SH-SY5Y (cell line): ENCODE measurements around the gene PAX7.

ENCODE experiments used
- GATA2 ChIP-seq: IDR thresholded peaks from 2 replicates; pipeline ENCODE4 v1.6.1; 2011; ENCODE audit warnings: mild to moderate bottlenecking, low read depth, low read length
- GATA3 ChIP-seq: IDR thresholded peaks from 2 replicates; pipeline ENCODE4 v1.6.1; 2011; ENCODE audit warnings: low read depth, mild to moderate bottlenecking, low read length, moderate library complexity

PAX7 gene

DNA sequence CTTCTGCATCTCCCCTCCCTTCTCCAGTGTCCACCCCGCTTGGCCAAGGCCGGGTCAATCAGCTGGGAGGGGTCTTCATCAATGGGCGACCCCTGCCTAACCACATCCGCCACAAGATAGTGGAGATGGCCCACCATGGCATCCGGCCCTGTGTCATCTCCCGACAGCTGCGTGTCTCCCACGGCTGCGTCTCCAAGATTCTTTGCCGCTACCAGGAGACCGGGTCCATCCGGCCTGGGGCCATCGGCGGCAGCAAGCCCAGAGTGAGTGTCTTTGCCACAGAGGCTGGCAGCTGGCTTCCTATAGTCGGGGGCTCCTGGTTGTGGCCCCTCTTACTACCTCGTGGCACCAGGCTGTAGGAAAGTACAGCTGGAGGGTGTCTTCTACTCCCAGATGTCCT, 3.6 kb downstream of the PAX7 start:
- TF ChIP-seq GATA3 (no peak), GATA2 (no peak)

GRCh38 chr1:18635070-18635577, 4.5 kb downstream of the PAX7 start:
- TF ChIP-seq GATA2 (no peak), GATA3 (no peak)

DNA sequence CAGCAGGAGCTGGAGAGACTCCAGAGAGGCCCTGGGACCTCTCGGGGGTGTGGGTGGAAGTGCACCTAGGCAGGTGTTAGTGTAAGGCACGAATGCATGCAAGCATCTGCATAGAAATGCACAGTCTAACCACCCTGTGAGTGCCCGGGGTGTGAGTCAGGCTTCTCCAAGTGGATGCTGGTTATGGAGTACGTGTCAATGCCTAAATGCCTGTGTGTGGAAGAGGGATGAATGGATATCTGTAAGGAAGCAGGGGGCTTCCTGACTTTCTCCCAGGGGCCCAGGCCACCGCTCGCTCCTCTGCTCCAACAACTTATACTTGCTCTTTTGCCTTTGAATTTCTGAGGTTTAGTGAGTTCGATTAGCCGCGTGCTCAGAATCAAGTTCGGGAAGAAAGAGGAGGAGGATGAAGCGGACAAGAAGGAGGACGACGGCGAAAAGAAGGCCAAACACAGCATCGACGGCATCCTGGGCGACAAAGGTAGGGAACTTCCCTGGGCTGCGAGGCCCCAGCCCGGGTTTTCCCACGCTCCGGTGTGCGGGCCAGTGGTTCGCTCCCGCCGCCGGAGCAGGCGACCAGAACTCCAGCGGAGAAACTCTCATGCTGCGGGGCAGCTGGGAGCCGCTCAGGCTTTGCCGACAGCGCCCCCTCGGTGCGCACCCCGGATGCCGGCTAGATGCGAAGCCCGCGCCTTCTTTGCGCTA, 5.4 kb downstream of the PAX7 start:
- no peak for TF ChIP-seq GATA2

- TF ChIP-seq GATA2: no peak
- no peak for TF ChIP-seq GATA3
These were observed 6.2 kb downstream of the PAX7 start for GRCh38 chr1:18636596-18637508.

DNA sequence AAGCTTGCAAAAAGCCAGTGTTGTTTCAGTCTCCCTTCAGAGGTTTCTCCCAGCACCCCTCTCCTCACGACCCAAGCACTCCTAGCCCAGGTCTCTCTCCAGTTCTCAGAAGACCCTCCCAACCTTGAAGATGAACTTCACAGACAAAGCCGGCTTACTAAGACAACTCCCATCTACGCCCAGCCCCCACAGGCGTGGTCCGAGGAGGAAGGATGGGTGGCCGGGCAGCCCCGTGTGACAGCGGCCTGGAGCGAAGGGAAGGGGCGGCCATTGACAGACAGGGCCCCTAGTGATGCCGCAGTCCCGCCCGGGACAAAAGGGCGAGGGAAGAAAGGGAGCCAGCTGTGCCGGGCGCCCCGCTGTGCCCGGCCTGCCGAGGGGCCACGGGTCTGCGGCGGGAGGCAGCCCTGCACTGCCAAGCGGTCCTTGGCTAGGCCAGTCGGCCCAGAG, 6.9 kb downstream of the PAX7 start:
- TF ChIP-seq GATA3 (no peak), GATA2 (no peak)

- TF ChIP-seq GATA3 (no peak), GATA2 (no peak)
These were observed 7.6 kb downstream of the PAX7 start for GRCh38 chr1:18637962-18638834.

GRCh38 chr1:18638835-18639364, 8.3 kb downstream of the PAX7 start:
- no peak for TF ChIP-seq GATA2
- no peak for TF ChIP-seq GATA3

DNA sequence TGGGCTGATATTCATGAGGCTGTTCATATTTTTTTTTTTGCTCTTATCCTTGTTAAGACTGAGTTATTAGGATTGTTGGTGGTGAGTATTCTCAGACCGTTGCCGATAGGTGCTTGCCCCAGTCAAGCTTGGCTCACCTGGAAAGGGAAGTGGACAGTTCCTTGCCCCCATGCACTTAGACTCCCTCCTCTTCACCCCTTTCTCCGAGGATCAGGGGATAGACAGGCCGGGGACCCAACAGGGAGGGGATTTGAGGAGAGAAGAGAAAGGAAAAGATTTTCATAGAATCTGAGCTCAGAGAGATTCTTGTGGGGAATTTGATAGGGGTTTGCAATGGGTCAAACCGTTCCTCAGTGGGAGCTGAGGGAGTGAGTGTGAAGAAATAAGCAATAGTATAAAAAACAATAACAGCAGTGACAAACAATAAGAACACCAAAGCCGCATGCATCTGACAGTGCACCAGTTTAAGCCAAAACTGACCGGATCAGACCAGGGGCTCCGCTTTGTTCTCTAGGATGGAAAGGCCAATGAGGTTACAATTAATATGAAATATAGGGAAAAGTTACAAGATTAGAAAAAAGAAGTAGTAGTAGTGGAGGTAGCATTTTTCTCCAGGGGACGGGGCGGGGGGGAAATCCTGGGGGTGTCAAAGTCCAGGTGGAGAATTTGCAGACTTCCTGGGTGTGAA, 8.9 kb downstream of the PAX7 start:
- TF ChIP-seq GATA2: no peak
- no peak for TF ChIP-seq GATA3

GRCh38 chr1:18640228-18641004, 9.8 kb downstream of the PAX7 start:
- no peak for TF ChIP-seq GATA2
- TF ChIP-seq GATA3: no peak

DNA sequence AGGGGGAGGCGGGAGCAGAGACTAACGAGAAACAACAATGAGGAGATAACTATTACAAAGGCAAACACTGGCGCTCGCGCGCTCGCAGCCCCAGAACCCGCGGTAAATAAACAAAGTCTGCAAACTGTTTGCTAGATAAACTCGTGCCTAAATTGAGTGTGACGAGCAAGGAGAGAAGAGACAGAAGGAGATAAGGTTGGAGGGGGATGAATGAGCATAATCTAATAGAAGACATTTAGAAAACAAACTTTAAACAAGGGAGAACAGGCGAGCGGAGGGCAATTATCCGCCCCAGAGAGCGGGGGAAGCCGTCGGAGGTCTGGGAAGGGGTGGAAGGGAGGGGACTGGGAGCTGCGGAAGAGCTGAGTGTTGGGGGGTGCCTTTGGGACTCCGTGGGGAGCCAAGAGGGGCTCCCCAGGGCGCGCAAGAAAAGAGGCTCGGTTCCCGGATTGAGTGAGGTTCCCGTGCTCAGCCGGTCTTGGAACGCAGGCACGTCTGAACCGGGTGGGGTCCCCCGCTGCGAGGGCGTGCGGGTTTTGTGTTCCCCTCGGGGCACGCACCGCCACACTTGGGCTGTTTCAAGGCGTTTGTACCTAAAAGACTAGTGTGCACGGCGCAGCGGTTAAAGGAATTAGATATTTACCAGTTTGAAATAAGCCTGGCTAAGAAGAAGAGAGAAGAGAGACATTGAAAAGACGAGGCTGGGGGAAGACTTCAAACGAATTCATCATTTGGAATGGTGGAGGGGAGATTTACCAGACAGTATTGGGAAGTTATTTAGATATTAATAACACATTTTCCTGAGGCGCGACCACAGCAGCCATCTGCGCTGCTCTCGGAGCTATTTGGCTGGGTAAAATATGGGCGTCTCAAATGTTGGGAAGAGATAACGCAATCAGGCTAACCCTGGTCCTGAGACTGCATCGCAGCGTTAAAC, 10.6 kb downstream of the PAX7 start:
- no peak for TF ChIP-seq GATA3
- TF ChIP-seq GATA2: no peak; the same call in 1 of the 2 replicates
